Testis (tissue), 2 donors: Measurements from ENCODE around the gene CELSR1.

Experiments used
- POLR2A ChIP-seq: fragments of 450-650 bp; IDR thresholded peaks from one replicate; pipeline ENCODE4 v1.6.1; 2017; ENCODE audit warnings: antibody characterized with exemption, mild to moderate bottlenecking, moderate library complexity
- TF ChIP-seq, protein P1 (sequence below), 3 experiments: fragments of 450-650 bp in 2 of 3; fragments of 200-600 bp in 1 of 3; sonication (generic) in 1 of 3; IDR thresholded peaks; one replicate each; pipeline ENCODE4 v1.5.1; 2016 to 2019; ENCODE audit warnings: antibody characterized with exemption in 3 of 3, mild to moderate bottlenecking in 2 of 3, moderate library complexity in 1 of 3

DNA sequence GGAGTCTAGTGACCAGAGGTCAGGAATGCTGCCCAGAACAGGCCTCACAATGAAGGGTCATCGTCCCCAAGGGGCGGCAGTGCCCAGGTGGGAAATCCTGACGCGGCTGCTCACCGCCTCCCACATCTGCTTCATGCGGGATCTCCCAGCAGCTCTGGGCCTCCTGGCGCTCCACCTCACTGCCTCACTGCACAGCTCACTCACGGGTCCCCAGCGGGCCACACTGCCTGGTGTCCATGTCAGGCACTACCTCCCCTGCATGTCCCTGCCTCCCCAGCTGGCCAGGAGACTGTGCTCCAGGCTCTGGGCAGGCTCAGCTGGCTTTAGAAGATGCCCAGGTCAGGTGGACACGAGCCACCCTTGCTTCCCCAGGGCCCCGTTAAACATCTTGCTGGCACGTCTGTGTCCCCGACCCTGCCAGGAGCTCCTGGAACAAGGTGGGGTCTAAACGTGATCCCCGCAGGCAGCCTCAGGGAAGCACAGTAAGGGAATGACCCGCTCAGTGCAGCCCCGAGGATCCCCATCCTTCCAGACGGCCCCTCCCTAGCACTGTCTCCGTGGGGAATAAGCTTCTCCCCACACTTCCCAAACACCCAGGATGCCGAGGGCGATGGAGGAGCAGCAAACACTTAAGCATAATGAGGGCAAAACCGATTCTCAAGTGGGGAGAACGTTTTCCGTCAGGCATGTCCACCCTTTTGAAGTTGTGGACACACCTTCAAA, 108.7 kb downstream of the CELSR1 start:
- TF ChIP-seq, protein P1, sequence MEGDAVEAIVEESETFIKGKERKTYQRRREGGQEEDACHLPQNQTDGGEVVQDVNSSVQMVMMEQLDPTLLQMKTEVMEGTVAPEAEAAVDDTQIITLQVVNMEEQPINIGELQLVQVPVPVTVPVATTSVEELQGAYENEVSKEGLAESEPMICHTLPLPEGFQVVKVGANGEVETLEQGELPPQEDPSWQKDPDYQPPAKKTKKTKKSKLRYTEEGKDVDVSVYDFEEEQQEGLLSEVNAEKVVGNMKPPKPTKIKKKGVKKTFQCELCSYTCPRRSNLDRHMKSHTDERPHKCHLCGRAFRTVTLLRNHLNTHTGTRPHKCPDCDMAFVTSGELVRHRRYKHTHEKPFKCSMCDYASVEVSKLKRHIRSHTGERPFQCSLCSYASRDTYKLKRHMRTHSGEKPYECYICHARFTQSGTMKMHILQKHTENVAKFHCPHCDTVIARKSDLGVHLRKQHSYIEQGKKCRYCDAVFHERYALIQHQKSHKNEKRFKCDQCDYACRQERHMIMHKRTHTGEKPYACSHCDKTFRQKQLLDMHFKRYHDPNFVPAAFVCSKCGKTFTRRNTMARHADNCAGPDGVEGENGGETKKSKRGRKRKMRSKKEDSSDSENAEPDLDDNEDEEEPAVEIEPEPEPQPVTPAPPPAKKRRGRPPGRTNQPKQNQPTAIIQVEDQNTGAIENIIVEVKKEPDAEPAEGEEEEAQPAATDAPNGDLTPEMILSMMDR (IDR thresholded peaks at IDR 0.05), result no peak
- TF ChIP-seq POLR2A, result no peak
